ENCODE data around the gene IL5.

DNA sequence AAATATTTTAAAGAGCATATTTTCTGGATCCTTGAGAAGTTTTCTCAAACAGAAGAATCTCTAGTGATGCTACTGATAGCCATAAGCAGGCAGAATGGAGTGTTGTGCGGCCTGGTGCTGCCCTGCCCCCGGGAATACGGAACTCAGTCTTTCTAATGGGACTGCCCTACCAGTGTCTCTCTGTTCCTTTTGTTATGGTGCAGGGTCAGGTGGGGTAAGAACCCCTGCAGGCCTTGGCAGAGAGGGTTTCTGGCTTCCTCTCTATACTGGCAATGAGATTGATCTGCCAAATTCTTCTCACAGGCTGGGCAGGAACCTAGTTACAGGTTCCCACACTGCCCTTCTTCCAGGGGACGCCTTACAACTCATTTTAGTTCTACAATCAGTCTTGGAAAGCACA lies 2.6 kb downstream of the IL5 start:
- TF ChIP-seq POLR2A (IDR thresholded peaks at IDR 0.05; ENCODE audit: insufficient read depth in 1 of 2, low read depth in 2 of 2, low read length in 2 of 2) (no peak), CHCHD3 (CRISPR knock-in tag; IDR thresholded peaks at IDR 0.05) (no peak), RAD21 (CRISPR knock-in tag; IDR thresholded peaks at IDR 0.05) (no peak), JUNB (CRISPR knock-in tag; IDR thresholded peaks at IDR 0.05; ENCODE audit: borderline replicate concordance) (no peak), EHMT2 (IDR thresholded peaks at IDR 0.05; ENCODE audit: borderline replicate concordance, low read depth, low read length) (no peak), ZNF30 (CRISPR knock-in tag; IDR thresholded peaks at IDR 0.05) (no peak), REST (IDR thresholded peaks at IDR 0.05; ENCODE audit: borderline replicate concordance in 1 of 2, low read depth in 1 of 2, low read length in 2 of 2) (no peak), FOXM1 (CRISPR knock-in tag; IDR thresholded peaks at IDR 0.05) (no peak), ZKSCAN5 (CRISPR knock-in tag; IDR thresholded peaks at IDR 0.05) (no peak)
- TF ChIP-seq, protein P1, sequence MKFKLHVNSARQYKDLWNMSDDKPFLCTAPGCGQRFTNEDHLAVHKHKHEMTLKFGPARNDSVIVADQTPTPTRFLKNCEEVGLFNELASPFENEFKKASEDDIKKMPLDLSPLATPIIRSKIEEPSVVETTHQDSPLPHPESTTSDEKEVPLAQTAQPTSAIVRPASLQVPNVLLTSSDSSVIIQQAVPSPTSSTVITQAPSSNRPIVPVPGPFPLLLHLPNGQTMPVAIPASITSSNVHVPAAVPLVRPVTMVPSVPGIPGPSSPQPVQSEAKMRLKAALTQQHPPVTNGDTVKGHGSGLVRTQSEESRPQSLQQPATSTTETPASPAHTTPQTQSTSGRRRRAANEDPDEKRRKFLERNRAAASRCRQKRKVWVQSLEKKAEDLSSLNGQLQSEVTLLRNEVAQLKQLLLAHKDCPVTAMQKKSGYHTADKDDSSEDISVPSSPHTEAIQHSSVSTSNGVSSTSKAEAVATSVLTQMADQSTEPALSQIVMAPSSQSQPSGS (CRISPR knock-in tag; IDR thresholded peaks at IDR 0.05), result no peak
- TF ChIP-seq, protein P2, sequence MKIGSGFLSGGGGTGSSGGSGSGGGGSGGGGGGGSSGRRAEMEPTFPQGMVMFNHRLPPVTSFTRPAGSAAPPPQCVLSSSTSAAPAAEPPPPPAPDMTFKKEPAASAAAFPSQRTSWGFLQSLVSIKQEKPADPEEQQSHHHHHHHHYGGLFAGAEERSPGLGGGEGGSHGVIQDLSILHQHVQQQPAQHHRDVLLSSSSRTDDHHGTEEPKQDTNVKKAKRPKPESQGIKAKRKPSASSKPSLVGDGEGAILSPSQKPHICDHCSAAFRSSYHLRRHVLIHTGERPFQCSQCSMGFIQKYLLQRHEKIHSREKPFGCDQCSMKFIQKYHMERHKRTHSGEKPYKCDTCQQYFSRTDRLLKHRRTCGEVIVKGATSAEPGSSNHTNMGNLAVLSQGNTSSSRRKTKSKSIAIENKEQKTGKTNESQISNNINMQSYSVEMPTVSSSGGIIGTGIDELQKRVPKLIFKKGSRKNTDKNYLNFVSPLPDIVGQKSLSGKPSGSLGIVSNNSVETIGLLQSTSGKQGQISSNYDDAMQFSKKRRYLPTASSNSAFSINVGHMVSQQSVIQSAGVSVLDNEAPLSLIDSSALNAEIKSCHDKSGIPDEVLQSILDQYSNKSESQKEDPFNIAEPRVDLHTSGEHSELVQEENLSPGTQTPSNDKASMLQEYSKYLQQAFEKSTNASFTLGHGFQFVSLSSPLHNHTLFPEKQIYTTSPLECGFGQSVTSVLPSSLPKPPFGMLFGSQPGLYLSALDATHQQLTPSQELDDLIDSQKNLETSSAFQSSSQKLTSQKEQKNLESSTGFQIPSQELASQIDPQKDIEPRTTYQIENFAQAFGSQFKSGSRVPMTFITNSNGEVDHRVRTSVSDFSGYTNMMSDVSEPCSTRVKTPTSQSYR (CRISPR knock-in tag; IDR thresholded peaks at IDR 0.05; ENCODE audit: borderline replicate concordance), result no peak

All from HepG2 (cell line).